SK-N-SH (cell line): ENCODE data around the gene SLCO3A1. TPM values are rescaled to one million over a fixed set of nuclear protein-coding genes. Genes with fewer than 3 reads are reported as not detected.
A peak's percentile ranks its signal among the peaks of the same experiment; 100 is the strongest.

Experiments
- CTCF ChIA-PET: fragments of 300-600, 350-600 bp; formaldehyde crosslinking; extraction: SDS; loops from one replicate; lab custom pipeline; 2021; lab: Yijun Ruan, JAX
- POLR2A ChIA-PET: fragments of 350-600 bp; sonication (Branson Sonifier 250); formaldehyde crosslinking; extraction: SDS; loops from one replicate; lab custom pipeline; 2020; ENCODE audit warnings: antibody characterized with exemption, inconsistent platforms; lab: Yijun Ruan, JAX
- DNase-seq: peaks from one replicate; pipeline ENCODE4 v3.0.0; 2012
- H2AFZ ChIP-seq: fragments of 200-600 bp; sonication (generic); 2 replicates; pipeline ENCODE4 v1.8.1; 2016; ENCODE audit warnings: antibody characterized with exemption, mild to moderate bottlenecking, low read depth
- H3F3A ChIP-seq: fragments of 200-600 bp; sonication (generic); replicated peaks from 2 replicates; pipeline ENCODE3; 2016; ENCODE audit warnings: antibody characterized with exemption, mild to moderate bottlenecking; ENCODE audit not compliant: insufficient read depth
- H3K27ac ChIP-seq, 2 experiments: fragments of 200-500 bp in 1 of 2; fragments of 200-600 bp in 1 of 2; sonication (Bioruptor generic) in 1 of 2; sonication (generic), shearing (Covaris generic) in 1 of 2; 2 replicates each; pipeline versions ENCODE4 v1.5.1 to v1.6.1; 2014 to 2016; ENCODE audit warnings: low read depth in 2 of 2, inconsistent platforms in 1 of 2, low read length in 1 of 2, mild to moderate bottlenecking in 1 of 2, mixed read lengths in 1 of 2
- H3K27me3 ChIP-seq: fragments of 200-600 bp; sonication (generic), shearing (Covaris generic); 2 replicates; pipeline ENCODE4 v1.6.1; 2016; ENCODE audit warnings: mixed run types; ENCODE audit not compliant: insufficient read depth
- H3K36me3 ChIP-seq, 2 experiments: fragments of 200-500 bp in 1 of 2; fragments of 200-600 bp in 1 of 2; sonication (Bioruptor generic) in 1 of 2; sonication (generic) in 1 of 2; replicated peaks in 1 of 2; 2 replicates each; pipeline versions ENCODE3 to v1.5.1; 2014 to 2016; ENCODE audit warnings: low read length in 1 of 2, mild to moderate bottlenecking in 1 of 2; ENCODE audit not compliant: insufficient read depth in 2 of 2, control insufficient read depth in 1 of 2
- H3K4me1 ChIP-seq, 2 experiments: fragments of 200-500 bp in 1 of 2; fragments of 200-600 bp in 1 of 2; sonication (Bioruptor generic) in 1 of 2; sonication (generic), shearing (Covaris generic) in 1 of 2; 2 replicates each; pipeline versions ENCODE4 v1.5.1 to v1.6.1; 2014 to 2016; ENCODE audit warnings: low read depth in 1 of 2, low read length in 1 of 2, mixed run types in 1 of 2; ENCODE audit not compliant: insufficient read depth in 2 of 2, control insufficient read depth in 1 of 2
- H3K4me2 ChIP-seq: fragments of 200-600 bp; sonication (generic), shearing (Covaris generic); 2 replicates; pipeline ENCODE4 v1.6.1; 2017; ENCODE audit warnings: mixed run types
- H3K4me3 ChIP-seq, 2 experiments: fragments of 200-500 bp in 1 of 2; fragments of 200-600 bp in 1 of 2; sonication (Bioruptor generic) in 1 of 2; sonication (generic), shearing (Covaris generic) in 1 of 2; 2 replicates each; pipeline versions ENCODE4 v1.5.1 to v1.8.1; 2014 to 2016; ENCODE audit warnings: low read depth in 2 of 2, inconsistent platforms in 1 of 2, low read length in 1 of 2, mild to moderate bottlenecking in 1 of 2, mixed read lengths in 1 of 2, moderate library complexity in 1 of 2
- H3K79me2 ChIP-seq: fragments of 200-600 bp; sonication (generic); 2 replicates; pipeline ENCODE4 v1.8.1; 2017; ENCODE audit warnings: mild to moderate bottlenecking; ENCODE audit not compliant: insufficient read depth
- H3K9ac ChIP-seq: fragments of 200-600 bp; sonication (generic); 2 replicates; pipeline ENCODE4 v1.6.1; 2017; ENCODE audit warnings: mixed run types
- H3K9me2 ChIP-seq: fragments of 200-600 bp; sonication (generic); 2 replicates; pipeline ENCODE4 v1.6.1; 2017; ENCODE audit warnings: mixed run types
- H3K9me3 ChIP-seq: fragments of 200-600 bp; sonication (generic); 2 replicates; pipeline ENCODE4 v1.6.1; 2017; ENCODE audit warnings: mixed run types, mild to moderate bottlenecking, moderate library complexity
- H4K20me1 ChIP-seq: fragments of 200-600 bp; sonication (generic); 2 replicates; pipeline ENCODE4 v1.6.1; 2017; ENCODE audit warnings: mild to moderate bottlenecking, mixed run types; ENCODE audit not compliant: insufficient read depth
- CTCF ChIP-seq: fragments of 200-600 bp; sonication (generic); IDR thresholded peaks from 2 replicates; pipeline ENCODE4 v1.6.1; 2017; ENCODE audit warnings: antibody characterized with exemption, mild to moderate bottlenecking, moderate library complexity
- EP300 ChIP-seq, 2 experiments: IDR thresholded peaks; 2 replicates each; pipeline versions ENCODE4 v1.4.0 to v1.6.1; 2012; ENCODE audit warnings: borderline replicate concordance in 1 of 2, low read depth in 1 of 2, low read length in 1 of 2
- FOXJ3 ChIP-seq: sonication (generic); formaldehyde crosslinking; IDR thresholded peaks from 2 replicates; pipeline ENCODE4 v1.5.1; 2020; ENCODE audit warnings: mild to moderate bottlenecking, missing genetic modification reagents
- GATA2 ChIP-seq: sonication (generic); formaldehyde crosslinking; IDR thresholded peaks from 2 replicates; pipeline ENCODE4 v1.5.0; 2020; ENCODE audit warnings: mild to moderate bottlenecking, missing genetic modification reagents
- IRF3 ChIP-seq: fragments of 150-350 bp; IDR thresholded peaks from 2 replicates; pipeline ENCODE4 v1.6.1; 2016; ENCODE audit warnings: mild to moderate bottlenecking, low read depth, low read length
- MAX ChIP-seq: IDR thresholded peaks from 2 replicates; pipeline ENCODE4 v1.4.0; 2012; ENCODE audit warnings: low read depth
- MEF2A ChIP-seq: IDR thresholded peaks from 2 replicates; pipeline ENCODE4 v1.4.0; 2012; ENCODE audit warnings: low read depth, borderline replicate concordance
- PBX3 ChIP-seq: IDR thresholded peaks from 2 replicates; pipeline ENCODE4; 2012
- POLR2AphosphoS5 ChIP-seq: IDR thresholded peaks from 2 replicates; pipeline ENCODE4 v1.6.1; 2012; ENCODE audit warnings: low read depth, low read length
- RAD21 ChIP-seq: IDR thresholded peaks from 2 replicates; pipeline ENCODE4 v1.6.1; 2012; ENCODE audit warnings: mild to moderate bottlenecking, low read length
- REST ChIP-seq: IDR thresholded peaks from 2 replicates; pipeline ENCODE4 v1.6.1; 2012; ENCODE audit warnings: mild to moderate bottlenecking, low read depth, low read length, moderate library complexity
- SIN3A ChIP-seq: IDR thresholded peaks from 2 replicates; pipeline ENCODE4 v1.6.1; 2012; ENCODE audit warnings: low read depth, mild to moderate bottlenecking, low read length, moderate library complexity, borderline replicate concordance
- SMC3 ChIP-seq: IDR thresholded peaks from 2 replicates; pipeline ENCODE4 v1.6.1; 2012; ENCODE audit warnings: low read depth, low read length, improper control_type of control experiment
- USF2 ChIP-seq: fragments of 150-350 bp; IDR thresholded peaks from 2 replicates; pipeline ENCODE4 v1.6.1; 2017; ENCODE audit warnings: antibody characterized with exemption, low read length, low read depth, borderline replicate concordance
- WGBS: methylation state at CpG from one replicate; pipeline ENCODE4 v1.1.6; 2017; ENCODE audit warnings: low lambda C conversion rate; 5-methylcytosine and 5-hydroxymethylcytosine counted together
- polyA plus RNA-seq, 3 experiments: library from polyadenylated mRNA; depleted of rRNA; stranded (reverse); fragments of >200 nt; gene quantifications; 2 replicates each; pipeline ENCODE4 v1.2.3, GENCODE V29; 2012

The SLCO3A1 gene
- polyA plus RNA-seq, 1 of the 3 experiments (the other 2 are of a cell fraction), result 19.7 TPM

GRCh38 chr15:92082006-92082843 lies 228.7 kb downstream of the SLCO3A1 start:
- Histone ChIP-seq H3K9ac (no peak overlapping the region), H2AFZ (no peak overlapping the region), H3K27me3 (no peaks in the 10 kb centered on the region), H3F3A (no peaks in the 10 kb centered on the region), H3K4me1 (peaks cover 0 to 2% of the 10 kb centered on the region in 2 experiments; a peak in 1 of 4 replicates), H4K20me1 (no peaks in the 10 kb centered on the region), H3K4me2 (no peak overlapping the region), H3K4me3 (no peak overlapping the region; a peak in 1 of 4 replicates), H3K27ac (no peak overlapping the region), H3K36me3 (no peaks in the 10 kb centered on the region), H3K9me3 (no peaks in the 10 kb centered on the region), H3K9me2 (no peaks in the 10 kb centered on the region), H3K79me2 (no peaks in the 10 kb centered on the region)
- POLR2A ChIA-PET, result no interaction called here
- peak; percentile 71 for DNase-seq
- 14% methylated on average over 10 of the region's 10 CpGs for WGBS
- no peak for TF ChIP-seq REST
- peak; percentile 92 for TF ChIP-seq CTCF
- peak; percentile 76 for TF ChIP-seq SMC3
- TF ChIP-seq RAD21, result peak; percentile 90
- CTCF ChIA-PET, result interaction anchor here (0.7 to 9.5 kb wide), 19 partner anchors 8 to 809 kb away, joined by 3 to 73 read pairs (median 4); no protein-coding TSS in a partner anchor

GRCh38 chr15:92083190-92083589 lies 229.7 kb downstream of the SLCO3A1 start:
- no peaks in the 10 kb centered on the region for H3K79me2 ChIP-seq
- H3K9me3 ChIP-seq, result no peaks in the 10 kb centered on the region
- no peaks in the 10 kb centered on the region for H3F3A ChIP-seq
- no peaks in the 10 kb centered on the region for H3K36me3 ChIP-seq
- no peak overlapping the region for H3K4me3 ChIP-seq
- no peaks in the 10 kb centered on the region for H3K9me2 ChIP-seq
- no peak overlapping the region for H3K4me2 ChIP-seq
- H3K27ac ChIP-seq, result no peak overlapping the region
- no peaks in the 10 kb centered on the region for H4K20me1 ChIP-seq
- H3K9ac ChIP-seq, result no peak overlapping the region
- ChIA-PET CTCF (interaction anchor here (0.8 to 9.5 kb wide), 12 partner anchors 9 to 810 kb away, joined by 3 to 73 read pairs (median 4); no protein-coding TSS in a partner anchor), POLR2A (no interaction called here)
- H3K4me1 ChIP-seq, result no peaks in the 10 kb centered on the region; a peak in 1 of 4 replicates
- DNase-seq, result no peak
- WGBS, result 92% methylated on average over 4 of the region's 4 CpGs
- no peak overlapping the region for H2AFZ ChIP-seq
- no peaks in the 10 kb centered on the region for H3K27me3 ChIP-seq
- TF ChIP-seq PBX3, result no peak
- no peak for TF ChIP-seq MEF2A
- TF ChIP-seq IRF3, result no peak
- TF ChIP-seq USF2, result no peak
- no peak for TF ChIP-seq SMC3
- TF ChIP-seq EP300 (IDR thresholded peaks at IDR 0.05; ENCODE audit: borderline replicate concordance in 1 of 2, low read depth in 1 of 2, low read length in 1 of 2), result no peak
- TF ChIP-seq FOXJ3 (CRISPR knock-in tag), result no peak
- no peak for TF ChIP-seq MAX
- TF ChIP-seq GATA2 (CRISPR knock-in tag), result no peak
- TF ChIP-seq SIN3A, result no peak
- no peak for TF ChIP-seq POLR2AphosphoS5
- no peak for TF ChIP-seq RAD21
